Psoas muscle (tissue), 8 donors: Measurements from ENCODE around the gene DUSP7. TPM values are rescaled to one million over a fixed set of nuclear protein-coding genes. Genes with fewer than 3 reads are reported as not detected.

Experiments used
- ATAC-seq, 4 donors: fragments of 200-7000 bp; cut with Tn5 transposase; one replicate each; pipeline ENCODE4 v1.9.1; 2020; ENCODE audit warnings: moderate library complexity in 3 of 4, mild to moderate bottlenecking in 2 of 4
- DNase-seq, 2 donors: peaks; one replicate each; pipeline ENCODE4 v3.0.0-alpha.2; 2020
- H3K27ac ChIP-seq: fragments of 200-600 bp; one replicate; pipeline ENCODE4 v1.8.0; 2022
- H3K27me3 ChIP-seq, 3 donors: fragments of 200-600 bp in 1 of 3; one replicate each; pipeline versions ENCODE4 v1.6.1 to v1.8.0; 2013 to 2022; ENCODE audit warnings: low read length in 2 of 3, mild to moderate bottlenecking in 2 of 3, moderate library complexity in 1 of 3; ENCODE audit not compliant: insufficient read depth in 3 of 3
- H3K36me3 ChIP-seq, 2 donors: fragments of 200-600 bp in 1 of 2; one replicate each; pipeline versions ENCODE4 v1.6.1 to v1.8.0; 2013 to 2022; ENCODE audit warnings: low read depth in 1 of 2, mild to moderate bottlenecking in 1 of 2, moderate library complexity in 1 of 2; ENCODE audit not compliant: insufficient read depth in 1 of 2
- H3K4me1 ChIP-seq: fragments of 200-600 bp; one replicate; pipeline ENCODE4 v1.8.0; 2022
- H3K4me3 ChIP-seq: fragments of 200-600 bp; one replicate; pipeline ENCODE4 v1.8.0; 2022; ENCODE audit warnings: mild to moderate bottlenecking
- H3K9me3 ChIP-seq: fragments of 200-600 bp; one replicate; pipeline ENCODE4 v1.8.0; 2022
- CTCF ChIP-seq: fragments of 200-600 bp; IDR thresholded peaks from one replicate; pipeline ENCODE4 v1.8.0; 2022; ENCODE audit warnings: antibody characterized with exemption
- WGBS, 3 donors: extraction: QIAGEN DNeasy Blood & Tissue Kit; methylation state at CpG; one replicate each; pipeline versions ENCODE4 v1.1.6 to v1.1.7; 2013; 5-methylcytosine and 5-hydroxymethylcytosine counted together
- intact Hi-C, 2 donors: fragments of 100-400 bp; cut with DNase I; formaldehyde crosslinking; loops; one replicate each; pipeline versions ENCODE4 v1.11.0 to v1.14.2; 2022
- polyA plus RNA-seq, 3 donors: library from polyadenylated mRNA; stranded (reverse); fragments of 200-250 nt; gene quantifications; one replicate each; pipeline ENCODE4 v1.2.3, GENCODE V29; 2013
- total RNA-seq, 4 donors: library from RNA; stranded (reverse); fragmentation: NEBNext Ultra II Directional in 2 of 4; extraction: Animal tissue kit (Norgen Biotek cat#: 25700) in 2 of 4; gene quantifications; one replicate each; pipeline versions ENCODE4 v1.2.1 to v1.2.4, GENCODE V29; 2021 to 2023
- donor health status: healthy with polysubstance abuse.
- donor health status: DM: no; HTN: no; CAD: no; lungs with moderate emphysema.
- donor health status: Bipolar disorder and iron deficiency.
- donor health status: healthy.
- donor health status: DM: yes; HTN: yes; CAD: no.
- donor health status: DM: no; HTN: no; CAD: no.
- donor health status: DM: no; HTN: no; CAD: no.
- donor health status: DM: yes; HTN: yes; CAD: no.

Gene DUSP7
- total and polyA plus RNA-seq, 7 donors, result 7.4 to 31.9 (median 15.7) TPM

DNA sequence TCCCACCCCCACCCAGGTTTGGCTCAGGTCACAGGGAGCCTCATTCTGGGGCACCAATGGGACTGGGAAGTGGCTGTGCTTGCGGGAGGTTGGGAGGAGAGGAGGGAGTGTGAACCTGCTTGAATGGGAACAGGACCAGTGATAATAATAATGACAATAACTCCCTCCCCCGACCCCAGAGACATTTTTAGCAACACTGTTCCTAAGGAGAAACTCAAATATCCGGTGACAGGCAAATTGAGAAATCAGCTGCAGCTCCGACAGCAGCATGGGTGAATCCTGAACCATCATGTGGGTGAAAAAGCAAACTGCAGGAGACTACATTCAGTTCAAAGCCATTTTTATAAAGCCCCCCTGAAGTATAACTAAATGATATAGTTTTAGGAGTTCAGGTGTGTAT, 49.1 kb downstream of the DUSP7 start:
- Histone ChIP-seq H3K27ac (no peak overlapping the region), H3K27me3 (no peaks in the 10 kb centered on the region), H3K4me1 (peaks cover 43% of the 10 kb centered on the region), H3K9me3 (no peaks in the 10 kb centered on the region), H3K36me3 (no peaks in the 10 kb centered on the region), H3K4me3 (no peak overlapping the region)
- ATAC-seq (peak in 2 of 4 donors; percentile 17 to 64), DNase-seq (no peak)
- intact Hi-C loops, result loop anchor here in 1 of 2 donors (2.0 to 10.0 kb wide), 2 partner anchors 48 to 338 kb away; no protein-coding TSS in a partner anchor
- 18 to 43% (median 20%) methylated on average over 4 of the region's 4 CpGs for WGBS, 3 donors
- TF ChIP-seq CTCF, result no peak

- no peaks in the 10 kb centered on the region for H3K9me3 ChIP-seq
- TF ChIP-seq CTCF, result no peak
- DNase-seq, result no peak
- intact Hi-C loops, result loop anchor here in 1 of 2 donors (2.0 to 10.0 kb wide), 2 partner anchors 48 to 338 kb away; no protein-coding TSS in a partner anchor
- H3K36me3 ChIP-seq, result no peaks in the 10 kb centered on the region
- H3K27me3 ChIP-seq, result no peaks in the 10 kb centered on the region
- no peak overlapping the region for H3K4me3 ChIP-seq
- peaks cover 40% of the 10 kb centered on the region for H3K4me1 ChIP-seq
- no peak for ATAC-seq
- no peak overlapping the region for H3K27ac ChIP-seq
- WGBS, 3 donors, result 76 to 80% (median 77%) methylated on average over 6 of the region's 6 CpGs
These were observed 49.6 kb downstream of the DUSP7 start for GRCh38 chr3:52006820-52007133.

DNA sequence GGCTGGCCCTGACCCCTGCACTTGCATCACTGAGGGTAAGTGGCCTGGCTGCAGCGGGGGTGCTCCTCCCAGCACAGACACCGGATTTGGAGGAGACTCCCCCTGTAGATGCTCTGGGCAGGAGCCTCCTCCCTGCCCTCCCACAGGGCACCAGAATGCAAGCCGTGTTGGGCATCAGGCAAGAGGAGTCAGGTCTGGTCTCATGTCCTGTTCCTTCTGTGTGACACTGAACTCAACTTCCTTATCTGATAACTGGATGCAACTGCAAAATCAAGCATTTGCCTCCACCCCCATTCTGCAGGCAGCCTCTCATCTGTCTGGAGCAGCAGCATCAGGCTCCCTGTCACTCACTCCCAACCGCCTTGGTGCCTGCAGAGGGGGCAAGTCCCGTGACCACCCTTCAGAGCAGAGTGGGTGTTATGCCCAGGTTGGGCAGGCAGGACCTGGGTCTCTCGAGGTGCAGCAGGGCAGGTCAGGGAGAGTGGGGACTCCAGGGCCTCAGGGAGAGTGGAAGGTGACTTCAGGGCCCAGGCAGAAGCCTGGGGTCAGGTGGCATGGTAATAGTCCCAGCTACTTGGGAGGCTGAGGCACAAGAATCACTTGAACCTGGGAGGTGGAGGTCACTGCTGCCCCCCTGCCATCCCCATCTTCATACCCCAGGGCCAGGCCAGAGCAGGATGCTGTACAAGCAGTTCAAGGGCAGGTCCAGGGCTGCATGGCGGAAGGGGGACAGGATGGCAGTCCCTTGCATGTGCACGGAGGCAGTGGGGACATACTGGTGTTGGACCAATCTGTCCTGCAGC, 50.2 kb downstream of the DUSP7 start:
- peak in 1 of 2 donors; percentile 13 for DNase-seq
- no peaks in the 10 kb centered on the region for H3K27me3 ChIP-seq
- no peaks in the 10 kb centered on the region for H3K9me3 ChIP-seq
- peaks cover 40% of the 10 kb centered on the region for H3K4me1 ChIP-seq
- H3K4me3 ChIP-seq, result no peak overlapping the region
- intact Hi-C loops, result loop anchor here in 1 of 2 donors (2.0 to 10.0 kb wide), 2 partner anchors 49 to 339 kb away; no protein-coding TSS in a partner anchor
- H3K36me3 ChIP-seq, result no peaks in the 10 kb centered on the region
- ATAC-seq, result no peak
- WGBS, 3 donors, result 58 to 69% (median 63%) methylated on average over 8 of the region's 8 CpGs
- TF ChIP-seq CTCF, result no peak
- H3K27ac ChIP-seq, result no peak overlapping the region

DNA sequence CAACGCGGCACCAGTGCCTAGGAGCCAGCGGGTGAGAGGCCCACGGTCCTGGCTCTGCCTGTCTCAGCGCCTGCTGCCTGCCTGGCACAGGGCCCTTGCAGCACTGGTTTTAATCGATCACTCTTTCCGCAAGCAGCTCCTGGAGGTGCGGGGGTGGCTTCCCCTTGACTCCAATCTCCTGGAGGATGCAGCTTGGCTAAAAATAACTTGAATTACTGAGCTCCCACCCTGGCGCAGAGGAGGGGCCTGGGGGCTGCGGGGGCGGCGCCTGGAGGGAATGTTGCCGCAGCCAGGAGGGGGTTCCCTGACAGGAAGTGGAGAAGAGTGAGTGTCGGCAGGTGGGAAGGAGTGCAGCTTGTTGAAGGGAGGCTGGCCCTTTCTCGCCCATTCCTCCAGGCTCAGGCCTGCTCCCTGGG, 50.8 kb downstream of the DUSP7 start:
- no peak for TF ChIP-seq CTCF
- peaks cover 40% of the 10 kb centered on the region for H3K4me1 ChIP-seq
- no peaks in the 10 kb centered on the region for H3K36me3 ChIP-seq
- H3K4me3 ChIP-seq, result no peak overlapping the region
- WGBS, 3 donors, result 29 to 40% (median 29%) methylated on average over 15 of the region's 15 CpGs
- intact Hi-C loops, result loop anchor here in 1 of 2 donors (10.0 kb wide), 1 partner anchor 339 kb away; no protein-coding TSS in a partner anchor
- no peaks in the 10 kb centered on the region for H3K27me3 ChIP-seq
- peak in 1 of 2 donors; percentile 43 for DNase-seq
- no peak overlapping the region for H3K27ac ChIP-seq
- ATAC-seq, result peak in 1 of 4 donors; percentile 6
- no peaks in the 10 kb centered on the region for H3K9me3 ChIP-seq
